ENCODE data around the gene FILIP1L.

The FILIP1L gene

DNA sequence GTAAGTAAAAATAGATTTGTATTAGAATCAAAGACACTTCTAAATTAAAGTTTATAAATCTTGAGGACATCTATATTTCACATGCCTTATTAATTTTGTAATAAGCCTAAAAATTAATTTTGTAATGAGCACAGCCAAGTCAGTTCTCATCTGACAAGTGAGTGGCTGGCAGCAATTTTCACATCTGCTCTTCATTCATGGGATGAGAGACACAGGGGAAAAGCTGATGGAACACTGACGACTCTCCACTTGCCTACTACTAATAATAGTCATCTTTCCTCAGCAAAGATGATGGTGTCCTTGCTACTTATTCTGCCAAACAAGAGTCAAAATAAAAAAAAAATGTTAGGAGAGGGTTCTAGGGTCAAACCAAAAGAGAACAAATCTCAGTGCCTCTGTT, 311.0 kb downstream of the FILIP1L start:
- no peak overlapping the region for H3K4me3 ChIP-seq (ENCODE audit: low read depth, low read length)
- TF ChIP-seq, protein P1, sequence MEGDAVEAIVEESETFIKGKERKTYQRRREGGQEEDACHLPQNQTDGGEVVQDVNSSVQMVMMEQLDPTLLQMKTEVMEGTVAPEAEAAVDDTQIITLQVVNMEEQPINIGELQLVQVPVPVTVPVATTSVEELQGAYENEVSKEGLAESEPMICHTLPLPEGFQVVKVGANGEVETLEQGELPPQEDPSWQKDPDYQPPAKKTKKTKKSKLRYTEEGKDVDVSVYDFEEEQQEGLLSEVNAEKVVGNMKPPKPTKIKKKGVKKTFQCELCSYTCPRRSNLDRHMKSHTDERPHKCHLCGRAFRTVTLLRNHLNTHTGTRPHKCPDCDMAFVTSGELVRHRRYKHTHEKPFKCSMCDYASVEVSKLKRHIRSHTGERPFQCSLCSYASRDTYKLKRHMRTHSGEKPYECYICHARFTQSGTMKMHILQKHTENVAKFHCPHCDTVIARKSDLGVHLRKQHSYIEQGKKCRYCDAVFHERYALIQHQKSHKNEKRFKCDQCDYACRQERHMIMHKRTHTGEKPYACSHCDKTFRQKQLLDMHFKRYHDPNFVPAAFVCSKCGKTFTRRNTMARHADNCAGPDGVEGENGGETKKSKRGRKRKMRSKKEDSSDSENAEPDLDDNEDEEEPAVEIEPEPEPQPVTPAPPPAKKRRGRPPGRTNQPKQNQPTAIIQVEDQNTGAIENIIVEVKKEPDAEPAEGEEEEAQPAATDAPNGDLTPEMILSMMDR (IDR thresholded peaks at IDR 0.05; ENCODE audit: borderline replicate concordance, insufficient read depth, low read depth, low read length) = no peak

DNA sequence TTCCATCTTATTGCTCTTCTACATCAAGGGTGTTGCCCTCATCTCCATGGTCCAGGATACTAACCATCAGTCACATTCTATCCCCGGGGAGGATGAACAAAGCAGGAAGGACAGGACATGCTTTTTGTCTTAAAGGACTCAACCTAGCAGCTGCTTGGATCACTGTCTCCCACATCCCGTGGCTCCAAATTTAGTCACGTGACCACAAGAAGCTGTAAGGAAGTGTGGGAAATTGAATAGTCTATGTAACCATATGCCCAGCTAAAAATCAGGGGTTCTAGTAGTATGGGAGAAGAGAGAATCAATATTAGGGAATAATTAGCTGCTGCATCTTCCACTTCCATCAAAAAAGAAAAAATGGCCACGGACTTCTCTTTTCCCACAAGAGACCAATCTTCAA, 314.9 kb downstream of the FILIP1L start:
- TF ChIP-seq, protein P1 (IDR thresholded peaks at IDR 0.05; ENCODE audit: borderline replicate concordance, insufficient read depth, low read depth, low read length) = no peak
- H3K4me3 ChIP-seq (ENCODE audit: low read depth, low read length) = no peak overlapping the region

DNA sequence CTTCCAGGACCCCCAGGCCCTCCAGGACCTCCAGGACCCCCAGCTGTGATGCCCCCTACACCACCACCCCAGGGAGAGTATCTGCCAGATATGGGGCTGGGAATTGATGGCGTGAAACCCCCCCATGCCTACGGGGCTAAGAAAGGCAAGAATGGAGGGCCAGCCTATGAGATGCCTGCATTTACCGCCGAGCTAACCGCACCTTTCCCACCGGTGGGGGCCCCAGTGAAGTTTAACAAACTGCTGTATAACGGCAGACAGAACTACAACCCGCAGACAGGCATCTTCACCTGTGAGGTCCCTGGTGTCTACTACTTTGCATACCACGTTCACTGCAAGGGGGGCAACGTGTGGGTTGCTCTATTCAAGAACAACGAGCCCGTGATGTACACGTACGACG, 318.7 kb downstream of the FILIP1L start:
- TF ChIP-seq, protein P1 (IDR thresholded peaks at IDR 0.05; ENCODE audit: borderline replicate concordance, insufficient read depth, low read depth, low read length) = no peak
- no peak overlapping the region for H3K4me3 ChIP-seq (ENCODE audit: low read depth, low read length)

DNA sequence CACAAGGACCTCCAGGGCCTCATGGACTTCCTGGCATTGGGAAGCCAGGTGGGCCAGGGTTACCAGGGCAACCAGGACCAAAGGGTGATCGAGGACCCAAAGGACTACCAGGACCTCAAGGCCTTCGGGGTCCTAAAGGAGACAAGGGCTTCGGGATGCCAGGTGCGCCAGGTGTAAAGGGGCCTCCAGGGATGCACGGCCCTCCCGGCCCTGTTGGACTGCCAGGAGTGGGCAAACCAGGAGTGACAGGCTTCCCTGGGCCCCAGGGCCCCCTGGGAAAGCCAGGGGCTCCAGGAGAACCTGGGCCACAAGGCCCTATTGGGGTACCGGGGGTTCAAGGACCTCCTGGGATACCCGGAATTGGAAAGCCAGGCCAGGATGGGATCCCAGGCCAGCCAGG, 319.8 kb downstream of the FILIP1L start:
- TF ChIP-seq, protein P1 (IDR thresholded peaks at IDR 0.05; ENCODE audit: borderline replicate concordance, insufficient read depth, low read depth, low read length) = no peak
- no peak overlapping the region for H3K4me3 ChIP-seq (ENCODE audit: low read depth, low read length)

DNA sequence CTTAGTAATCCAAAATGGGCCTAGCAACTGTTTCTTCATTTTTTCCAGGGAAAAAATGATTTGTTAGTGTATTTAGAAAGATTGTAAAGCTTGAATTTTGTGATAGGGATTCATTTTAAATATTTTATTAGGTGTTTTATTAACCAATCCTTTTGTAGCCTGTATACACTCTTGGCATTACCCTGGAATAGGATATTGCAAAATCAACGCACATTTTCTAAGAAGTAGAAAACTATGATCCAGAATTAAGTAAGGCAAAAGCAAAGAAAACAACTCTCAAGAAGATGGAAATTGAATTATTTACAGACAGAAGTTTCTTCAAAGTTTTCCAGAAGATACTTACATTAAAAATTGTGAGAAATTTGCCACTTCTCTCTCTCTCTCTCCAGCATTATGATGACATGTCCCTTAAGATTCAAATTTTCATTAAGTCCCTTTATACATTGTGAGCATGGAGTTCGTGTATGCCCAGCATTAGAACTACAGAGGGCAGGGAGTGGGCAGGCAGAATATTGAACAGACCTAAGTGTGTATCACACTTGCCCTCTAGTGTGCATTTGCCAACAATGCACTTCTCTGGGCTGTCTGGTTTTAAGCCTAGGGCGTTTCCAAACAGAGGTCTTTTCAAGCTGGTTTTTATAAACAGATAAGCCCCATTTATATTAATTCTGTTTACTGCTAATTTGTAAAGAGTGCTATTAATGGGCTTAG, 325.1 kb downstream of the FILIP1L start:
- no peak overlapping the region for H3K4me3 ChIP-seq (ENCODE audit: low read depth, low read length)
- TF ChIP-seq, protein P1 (IDR thresholded peaks at IDR 0.05; ENCODE audit: borderline replicate concordance, insufficient read depth, low read depth, low read length) = peak; percentile 70

Data from GM12875 (cell line).